ENCODE results near the gene PABPN1L. TPM values are rescaled to one million over a fixed set of nuclear protein-coding genes. Genes with fewer than 3 reads are reported as not detected.

Gene PABPN1L
- total and polyA plus RNA-seq, 2 of the 4 experiments (the other 2 are of a cell fraction), result not detected

DNA sequence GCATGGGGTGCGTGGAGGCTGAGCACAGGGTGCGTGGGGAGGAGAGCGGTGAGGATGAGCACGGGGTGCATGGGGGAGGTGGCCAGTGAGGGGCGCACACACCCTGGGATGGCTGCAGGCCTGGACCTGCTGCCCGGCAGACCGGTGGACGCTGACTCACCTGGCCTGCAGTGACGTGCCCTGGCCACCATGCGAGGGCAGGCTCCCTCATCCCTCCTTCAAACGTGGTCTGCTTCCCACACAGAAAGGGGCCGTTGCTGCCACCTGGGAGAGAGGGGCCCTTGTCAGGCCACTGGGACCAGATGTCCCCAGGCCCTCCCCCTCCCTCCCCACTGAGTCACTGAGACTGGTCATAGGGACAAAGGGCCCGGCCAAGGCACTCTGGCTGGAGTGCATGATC is 34.6 kb downstream of the PABPN1L start:
- H3K27ac ChIP-seq (ENCODE audit: insufficient read depth, low read length), result no peak overlapping the region

More for the DNA sequence above, 34.6 kb downstream of the PABPN1L start:
- TF ChIP-seq MAFK (IDR thresholded peaks at IDR 0.05; ENCODE audit: low read depth, low read length) (no peak), CEBPB (IDR thresholded peaks at IDR 0.05; ENCODE audit: low read depth, low read length) (no peak)
- dilution Hi-C loops (cut with HindIII; ENCODE audit: low sequenced_read_pairs, unreplicated experiment) (no loop called here), intact Hi-C loops (cut with micrococcal nuclease) (no loop called here), in situ Hi-C loops (cut with MboI; ENCODE audit: low sequenced_read_pairs) (no loop called here)
- 90% methylated on average over 2 of the region's 13 CpGs; no CpG with 5 or more reads in 1 of the 2 experiments for WGBS, 2 experiments (ENCODE audit: extremely low coverage in 2 of 2, insufficient read length in 1 of 2)
- no peak overlapping the region for H2BK120ac ChIP-seq (ENCODE audit: low read depth, low read length)
- no TSS peak for BruUV-seq (replicated peaks)
- no peak overlapping the region for H3K23ac ChIP-seq (ENCODE audit: low read depth, low read length)
- H3K27me3 ChIP-seq (ENCODE audit: control insufficient read depth, insufficient read depth, low read length), result no peaks in the 10 kb centered on the region
- no peak overlapping the region for H2BK20ac ChIP-seq (ENCODE audit: low read depth, low read length)
- no peak overlapping the region for H4K91ac ChIP-seq (ENCODE audit: insufficient read depth, low read depth, low read length)
- no peak overlapping the region for H3K4ac ChIP-seq (ENCODE audit: low read depth, low read length)
- no peaks in the 10 kb centered on the region for H3K79me1 ChIP-seq (ENCODE audit: low read depth in 1 of 2, low read length in 2 of 2)
- no peak overlapping the region for H3K14ac ChIP-seq (replicated peaks; ENCODE audit: low read depth, low read length)
- no peak overlapping the region for H4K5ac ChIP-seq (ENCODE audit: low read depth, low read length)
- POLR2A ChIA-PET (ENCODE audit: unreplicated experiment), result no interaction called here
- H3K56ac ChIP-seq (ENCODE audit: extremely low read depth, insufficient read depth, low read length), result no peak overlapping the region
- H3K36me3 ChIP-seq (ENCODE audit: control insufficient read depth, insufficient read depth, low read length), result peaks cover 18% of the 10 kb centered on the region; the same call in 1 of the 2 replicates
- H3K9me3 ChIP-seq (ENCODE audit: control insufficient read depth, insufficient read depth, low read length), result no peaks in the 10 kb centered on the region
- CTCF ChIA-PET, result no interaction called here
- no peaks in the 10 kb centered on the region for H3K9me1 ChIP-seq (ENCODE audit: insufficient read depth, low read length)
- H2AK5ac ChIP-seq (ENCODE audit: low read depth, low read length), result no peak overlapping the region
- no peak overlapping the region for H3K4me3 ChIP-seq (ENCODE audit: insufficient read depth, low read depth, low read length)
- no peak overlapping the region for H2AK9ac ChIP-seq (replicated peaks; ENCODE audit: low read depth, low read length, poor library complexity)
- H2BK15ac ChIP-seq (ENCODE audit: low read depth, low read length), result no peak overlapping the region
- ATAC-seq (ENCODE audit: low read depth) (no peak), DNase-seq (no peak)
- H3K4me1 ChIP-seq (ENCODE audit: control insufficient read depth, insufficient read depth, low read length), result peaks cover 4% of the 10 kb centered on the region; the same call in 1 of the 2 replicates
- H3K18ac ChIP-seq (ENCODE audit: low read depth, low read length), result no peak overlapping the region
- no peak overlapping the region for H3K9ac ChIP-seq (ENCODE audit: low read depth, low read length)
- no peak overlapping the region for H2AFZ ChIP-seq (replicated peaks; ENCODE audit: low read length, poor library complexity)
- no peak overlapping the region for H2BK5ac ChIP-seq (ENCODE audit: low read depth, low read length, poor library complexity, severe bottlenecking)
- peaks cover 3% of the 10 kb centered on the region; the same call in 1 of the 2 replicates for H4K20me1 ChIP-seq (ENCODE audit: insufficient read depth, low read length)
- H3K4me2 ChIP-seq (ENCODE audit: low read depth, low read length), result no peak overlapping the region
- no peak overlapping the region for H4K8ac ChIP-seq (ENCODE audit: low read depth in 2 of 2, low read length in 2 of 2)

Measured in IMR-90 (cell line).